Measurements from ENCODE around the gene COG5. TPM values are rescaled to one million over a fixed set of nuclear protein-coding genes. Genes with fewer than 3 reads are reported as not detected.

Gene COG5
- total and polyA plus RNA-seq, 10 of the 15 experiments (the other 5 are each of a cell fraction or from before 2014, with no cell fraction given): 5.5 to 27.9 (median 15.6) TPM

GRCh38 chr7:107169120-107170050 lies 394.3 kb downstream of the COG5 start:
- RAD21 ChIA-PET (ENCODE audit: unreplicated experiment): interaction anchor here (0.6 to 2.4 kb wide), 18 partner anchors 9 to 1476 kb away, joined by 3 to 11 read pairs (median 3); partner anchors contain the start of gene CBLL1
- Histone ChIP-seq H4K20me1 (ENCODE audit: control insufficient read depth, insufficient read depth) (no peaks in the 10 kb centered on the region), H2AFZ (ENCODE audit: control insufficient read depth, low read depth, low read length) (peak overlapping the region; percentile 72), H3K4me1 (ENCODE audit: control insufficient read depth, insufficient read depth, low read length) (peaks cover 23% of the 10 kb centered on the region), H3K36me3 (ENCODE audit: control insufficient read depth in 2 of 2, insufficient read depth in 2 of 2, low read length in 1 of 2) (no peaks in the 10 kb centered on the region), H3K4me3 (peak overlapping the region; percentile 86), H3K27me3 (replicated peaks in 1 of 2; ENCODE audit: control insufficient read depth in 2 of 2, insufficient read depth in 2 of 2, low read length in 1 of 2) (no peaks in the 10 kb centered on the region), H3K79me2 (ENCODE audit: control insufficient read depth, insufficient read depth, low read length) (peaks cover 30% of the 10 kb centered on the region), H3K27ac (ENCODE audit: control insufficient read depth, insufficient read depth) (peak overlapping the region; percentile 90), H3K9ac (ENCODE audit: control insufficient read depth, insufficient read depth, low read length) (peak overlapping the region; percentile 85), H3K9me3 (replicated peaks; ENCODE audit: control insufficient read depth, insufficient read depth, low read length) (no peaks in the 10 kb centered on the region), H3K4me2 (ENCODE audit: control insufficient read depth, insufficient read depth) (peak overlapping the region; percentile 91)
- CTCF ChIA-PET: interaction anchor here (0.7 to 3.5 kb wide), 13 partner anchors 20 to 618 kb away, joined by 3 to 16 read pairs (median 4); no protein-coding TSS in a partner anchor
- intact Hi-C loops (cut with micrococcal nuclease; ENCODE audit: unreplicated experiment) (no loop called here), in situ Hi-C loops (cut with MboI) (no loop called here)
- FAIRE-seq (peak; percentile 62), DNase-seq (ENCODE audit: low read depth, low spot score) (peak; percentile 83), ATAC-seq (peak; percentile 67)
- BruUV-seq (replicated peaks): no TSS peak
- SMC1A ChIA-PET (ENCODE audit: uncharacterized antibody, unreplicated experiment): interaction anchor here (0.7 to 6.8 kb wide), 14 partner anchors 8 to 721 kb away, joined by 3 to 51 read pairs (median 4); no protein-coding TSS in a partner anchor
- under 1% methylated on average over 33 of the region's 73 CpGs for WGBS (ENCODE audit: insufficient coverage, insufficient replicate concordance, low lambda C conversion rate, missing lambda C conversion rate)
- POLR2A ChIA-PET: interaction anchor here (0.5 to 3.0 kb wide), 12 partner anchors 8 to 966 kb away, joined by 3 to 20 read pairs (median 3); partner anchors contain the start of gene CBLL1
- TF ChIP-seq STAT1 (conservative IDR thresholded peaks at IDR 0.05) (no peak), ATF7 (IDR thresholded peaks at IDR 0.05; ENCODE audit: low read depth) (peak; percentile 59; the same call in 1 of the 2 replicates), EZH2 (IDR thresholded peaks at IDR 0.05; ENCODE audit: borderline replicate concordance, control insufficient read depth, low read depth, low read length) (no peak), EP300 (IDR thresholded peaks at IDR 0.05; ENCODE audit: borderline replicate concordance in 1 of 2, control insufficient read depth in 1 of 2, low read depth in 2 of 2, low read length in 2 of 2) (peak in 1 of 2 experiments; percentile 42; a peak in 1 of 4 replicates), SUZ12 (IDR thresholded peaks at IDR 0.05; ENCODE audit: unreplicated experiment) (no peak), SMAD1 (IDR thresholded peaks at IDR 0.05; ENCODE audit: low read depth, partially characterized antibody) (peak; percentile 34), EED (IDR thresholded peaks at IDR 0.05; ENCODE audit: low read depth) (no peak), IRF4 (IDR thresholded peaks at IDR 0.05; ENCODE audit: low read depth, low read length) (peak; percentile 71; the same call in 1 of the 2 replicates), FOS (IDR thresholded peaks at IDR 0.05; ENCODE audit: borderline replicate concordance, extremely low read depth, insufficient read length) (no peak), TARDBP (IDR thresholded peaks at IDR 0.05; ENCODE audit: borderline replicate concordance) (no peak; the same call in 1 of the 2 replicates), NFIC (IDR thresholded peaks at IDR 0.05; ENCODE audit: low read depth, low read length) (peak; percentile 49; the same call in 1 of the 2 replicates), POLR2AphosphoS2 (IDR thresholded peaks at IDR 0.05; ENCODE audit: low read depth, low read length) (peak; percentile 70; the same call in 1 of the 2 replicates), BHLHE40 (IDR thresholded peaks at IDR 0.05; ENCODE audit: borderline replicate concordance in 1 of 2, low read depth in 2 of 2, low read length in 1 of 2) (peak; percentile 83 to 86), CHD1 (IDR thresholded peaks at IDR 0.05; ENCODE audit: low read depth, low read length) (no peak; the same call in 1 of the 2 replicates), PRDM15 (CRISPR knock-in tag; IDR thresholded peaks at IDR 0.05) (no peak; the same call in 1 of the 2 replicates), TCF3 (IDR thresholded peaks at IDR 0.05; ENCODE audit: borderline replicate concordance, insufficient read depth, low read depth, low read length) (no peak), CBX3 (IDR thresholded peaks at IDR 0.05; ENCODE audit: borderline replicate concordance, low read depth) (no peak), SUPT20H (IDR thresholded peaks at IDR 0.05; ENCODE audit: borderline replicate concordance, control insufficient read depth, low read depth, low read length) (no peak)
